Heart left ventricle (tissue), 13 donors: ENCODE data around the gene NRF1.

ENCODE experiments used
- CTCF ChIP-seq, 12 donors: fragments of 200-600 bp; sonication (generic) in 4 of 12; IDR thresholded peaks; one replicate each; pipeline versions ENCODE4 v1.5.0 to v1.8.0; 2018 to 2022; ENCODE audit warnings: antibody characterized with exemption in 12 of 12, mild to moderate bottlenecking in 5 of 12
- POLR2A ChIP-seq, 2 donors: fragments of 450-650 bp; IDR thresholded peaks; one replicate each; pipeline ENCODE4 v1.6.1; 2017; ENCODE audit warnings: antibody characterized with exemption in 2 of 2, mild to moderate bottlenecking in 2 of 2, moderate library complexity in 2 of 2
- donor health status: ischemic (EF 13 %, LVEDD 7.1; RV severe dilation, severe dysfunction).
- donor health status: DM: no; HTN: yes; CAD: no.
- donor health status: DM: no; HTN: no; CAD: no.
- donor health status: ischemic (EF 25% LVEDD 6.9; RV normal size, moderate dysfunction).
- donor health status: ischemic (EF 25% LVEDD 5.7; RV mildly dilated, moderate dysfunction).
- donor health status: ischemic (EF 35%, LVEDD 5.7; RV mildly dilated, moderate dysfunction).
- donor health status: nonischemic (EF 11% LVEDD 7.7; RV severe dilation, severe dysfunction).
- donor health status: DM: yes; HTN: yes; CAD: no.
- donor health status: PGD.
- donor health status: ischemic (EF 29% LVEDD 5.4; RV normal size, mild dysfunction).
- donor health status: nonischemic (EF 23%, LVEDD 6.1; RV moderate dilation, normal function).

- TF ChIP-seq CTCF (IDR thresholded peaks at IDR 0.05) (no peak), POLR2A (IDR thresholded peaks at IDR 0.05) (no peak)
These were observed 139.0 kb downstream of the NRF1 start for GRCh38 chr7:129750501-129750900.
